GM21619 (cell line): ENCODE measurements around the gene FREY1.

Experiments
- ATAC-seq: cut with Tn5 transposase; IDR thresholded peaks from one replicate; pipeline ENCODE4 v1.9.1; 2021; ENCODE audit not compliant: unreplicated experiment

The FREY1 gene

DNA sequence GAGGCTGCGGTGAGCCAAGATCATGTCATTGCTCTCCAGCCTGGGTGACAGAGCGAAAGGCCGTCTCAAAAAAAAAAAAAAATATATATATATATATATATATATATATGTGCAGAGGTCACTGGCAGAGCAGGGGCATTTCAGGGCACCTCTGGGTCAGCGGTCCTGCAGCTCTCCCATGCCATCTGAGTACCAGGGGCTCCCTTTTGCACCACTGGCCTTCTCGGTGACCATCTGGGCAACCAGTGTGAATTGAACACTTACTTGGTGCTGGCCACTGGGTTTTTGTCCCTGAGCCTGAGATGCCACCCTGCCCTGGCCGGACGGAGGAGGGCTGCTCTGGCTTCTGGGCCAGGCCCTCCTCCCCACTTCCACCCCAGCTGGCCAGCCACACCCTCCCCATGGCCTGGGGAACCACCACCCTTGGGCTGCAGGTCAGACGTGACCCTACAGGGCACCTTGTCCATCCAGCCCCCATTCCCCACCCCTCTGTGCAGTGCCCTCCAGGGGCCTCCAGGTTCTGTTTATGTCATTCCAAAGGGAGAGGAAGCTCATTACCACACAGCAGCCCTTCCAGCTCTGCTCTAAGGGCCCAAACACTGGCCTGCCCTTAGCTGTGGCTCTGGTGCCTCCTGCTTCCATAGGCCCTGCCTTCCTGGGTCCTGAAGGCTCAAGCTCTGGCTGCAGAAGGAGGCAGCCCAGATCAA is 11.4 kb downstream of the FREY1 start:
- no peak for ATAC-seq

DNA sequence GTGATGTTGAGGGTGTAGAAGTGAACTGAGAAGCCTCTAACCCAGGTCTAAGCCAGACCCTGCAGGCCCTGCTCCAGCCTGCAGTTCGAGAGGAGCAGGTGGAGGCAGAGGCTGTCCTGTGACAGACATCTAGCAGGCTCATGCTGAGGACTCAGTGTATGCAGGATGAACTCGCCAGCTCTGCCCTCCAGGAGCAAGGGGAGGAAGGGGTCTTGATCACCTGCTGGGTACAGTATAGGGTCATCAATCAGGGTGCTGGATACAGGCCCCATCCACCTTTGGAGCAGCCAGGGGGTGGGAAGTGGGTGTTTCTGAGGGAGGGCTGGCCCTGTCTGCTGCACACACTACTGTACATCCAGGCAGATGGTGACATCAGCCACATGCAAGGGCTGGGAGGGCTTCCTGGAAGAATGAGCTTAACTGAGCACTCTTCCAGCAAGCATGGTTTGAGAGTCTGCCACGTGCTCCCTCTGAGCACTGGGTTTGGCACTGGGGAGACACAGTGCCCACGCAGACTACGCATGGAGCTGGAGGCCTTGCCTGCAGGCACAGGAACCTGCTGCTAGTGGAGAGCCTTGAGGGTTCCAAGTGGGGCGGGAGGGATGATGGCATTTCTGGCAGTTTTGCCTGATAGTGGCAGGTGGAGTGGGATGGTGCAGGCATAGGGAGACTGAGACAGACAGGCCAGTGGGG is 12.4 kb downstream of the FREY1 start:
- no peak for ATAC-seq

DNA sequence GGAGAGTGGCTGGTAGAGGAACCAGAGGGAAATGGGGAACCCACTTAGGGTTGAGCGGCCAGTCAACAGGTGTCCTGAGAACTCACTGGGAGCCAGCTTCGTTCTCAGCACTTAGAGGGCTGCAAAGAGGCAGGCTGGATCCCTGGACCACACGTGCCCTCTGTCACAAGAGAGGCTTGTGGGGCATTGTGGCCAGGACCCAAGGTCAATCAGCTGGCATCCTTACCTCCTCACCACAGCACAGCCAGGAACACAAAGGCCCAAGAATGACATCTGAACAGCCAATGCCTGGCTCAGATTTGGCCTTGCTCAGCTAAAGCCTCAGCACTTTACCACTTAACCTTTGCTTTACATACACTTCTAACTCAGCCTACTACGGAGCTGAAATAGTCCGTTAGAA is 14.2 kb downstream of the FREY1 start:
- no peak for ATAC-seq

DNA sequence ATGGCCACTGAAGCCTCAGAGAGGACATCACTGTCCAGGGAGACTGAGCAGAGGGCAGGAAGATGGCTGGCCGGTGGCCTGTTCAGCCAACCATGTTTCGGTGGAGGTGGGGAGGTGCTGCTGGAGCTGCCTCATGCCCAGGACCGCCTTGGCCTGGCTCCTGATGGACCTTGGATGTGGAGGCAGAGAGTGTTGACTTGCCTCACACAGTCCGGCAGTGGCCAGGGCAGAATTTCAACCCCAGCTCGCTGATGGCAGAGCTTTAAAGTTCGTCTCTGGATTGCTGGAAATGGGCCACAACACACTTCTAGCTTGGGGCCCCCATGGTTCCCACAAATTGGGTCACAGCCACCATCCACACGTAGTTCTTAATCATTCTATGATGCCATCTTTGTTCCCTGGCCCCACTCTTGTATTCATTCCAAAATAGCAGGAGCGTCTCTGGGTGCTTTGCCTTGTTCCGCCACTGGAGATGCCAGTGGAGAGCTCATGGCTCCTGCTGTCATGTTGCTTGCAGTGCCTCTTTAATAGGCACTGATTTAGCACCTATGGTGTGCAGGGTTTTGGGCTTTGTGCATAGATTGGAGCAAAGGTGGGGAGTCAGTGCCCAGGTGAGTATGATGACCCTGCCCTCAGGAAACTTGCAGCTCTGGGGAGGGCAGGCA is 16.1 kb downstream of the FREY1 start:
- ATAC-seq: no peak

DNA sequence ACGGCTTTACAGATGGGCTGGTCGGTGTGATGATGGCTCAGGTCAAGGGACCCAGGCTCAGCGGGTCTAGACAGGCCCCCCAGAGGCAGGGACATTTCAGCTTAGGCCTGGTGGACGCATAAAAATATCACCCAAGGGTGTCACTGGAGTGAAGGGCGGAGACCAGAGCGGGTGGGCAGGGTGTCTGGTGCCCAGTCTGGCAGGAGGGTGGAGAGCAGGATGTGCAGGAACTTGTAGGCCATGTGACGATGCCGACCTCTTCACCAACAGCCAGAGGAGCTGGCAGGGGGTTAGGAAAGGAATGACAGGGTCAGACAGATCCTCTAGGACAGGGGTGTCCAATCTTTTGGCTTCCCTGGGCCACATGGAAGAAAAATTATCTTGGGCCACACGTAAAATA is 17.1 kb downstream of the FREY1 start:
- ATAC-seq: no peak

DNA sequence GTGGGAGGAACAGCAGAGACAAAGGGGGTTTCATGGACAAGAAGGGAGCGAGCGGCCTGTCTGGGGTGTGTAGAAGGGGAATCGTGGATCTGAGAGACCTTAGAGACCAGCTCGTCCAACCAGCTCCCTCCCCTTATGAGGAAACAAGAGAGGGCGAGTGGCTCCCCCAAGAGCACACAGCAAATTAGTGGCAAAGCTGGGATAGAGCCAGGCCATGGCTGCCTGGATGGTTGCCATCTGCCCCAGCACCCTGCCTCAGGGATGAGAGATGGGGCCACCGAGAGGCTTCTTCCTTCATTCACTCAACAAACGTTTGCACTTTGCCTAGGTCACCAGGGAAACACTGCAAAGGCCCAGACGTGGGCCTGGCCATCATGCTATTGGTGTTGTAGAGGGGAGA is 17.5 kb downstream of the FREY1 start:
- no peak for ATAC-seq

DNA sequence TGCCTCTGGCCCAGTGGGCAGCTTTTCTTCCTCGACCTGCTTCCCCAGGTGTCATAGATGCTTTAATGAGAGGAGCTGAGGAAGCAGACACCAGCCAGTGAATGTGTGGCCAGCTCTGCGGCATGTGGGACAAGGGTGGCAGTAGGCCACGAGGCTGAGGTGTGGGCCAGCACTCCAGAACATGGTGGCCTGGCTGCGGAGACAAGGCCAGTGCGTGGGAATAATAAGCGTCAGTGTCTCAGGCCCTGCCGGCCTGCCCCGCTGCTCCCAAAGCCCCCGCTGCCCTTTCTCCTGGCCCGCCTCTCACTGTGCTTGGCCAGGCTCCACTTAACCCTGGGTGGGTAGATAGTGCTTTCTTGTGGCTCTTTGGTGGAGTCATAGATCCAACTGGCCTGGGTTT is 19.5 kb downstream of the FREY1 start:
- no peak for ATAC-seq

DNA sequence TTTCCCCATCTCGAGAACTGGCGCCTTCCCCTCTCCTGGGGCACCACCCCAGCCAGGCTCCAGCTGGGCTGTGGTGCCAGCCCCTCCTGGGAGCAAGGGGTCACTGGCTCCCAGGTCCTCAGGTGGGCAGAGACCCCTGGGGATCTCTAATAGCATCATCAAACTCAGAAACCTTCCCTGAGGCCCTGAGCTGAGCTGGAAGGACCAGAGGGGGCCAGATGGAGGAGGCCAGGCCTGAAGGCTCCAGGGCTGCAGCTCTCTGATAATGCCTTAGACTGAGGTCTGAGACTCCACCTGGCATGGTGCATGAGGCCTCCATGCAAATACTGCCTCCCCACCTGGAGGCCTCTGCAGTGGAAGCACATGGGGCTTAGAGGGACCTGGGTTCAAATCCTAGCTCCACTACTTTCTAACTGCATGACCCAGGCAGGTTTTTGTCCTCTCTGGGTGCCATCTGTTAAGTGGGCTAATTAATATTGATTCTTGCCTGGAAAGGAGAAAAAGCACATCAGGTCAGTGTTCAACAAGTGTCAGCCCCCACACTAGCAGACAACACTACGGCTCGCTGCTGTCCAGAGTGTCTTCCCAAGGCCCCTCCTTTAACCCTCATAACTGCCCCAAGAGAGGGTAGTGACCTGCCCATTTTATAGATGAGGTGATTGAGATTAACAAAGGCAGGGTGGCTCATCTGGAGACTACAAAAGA is 20.1 kb downstream of the FREY1 start:
- no peak for ATAC-seq

DNA sequence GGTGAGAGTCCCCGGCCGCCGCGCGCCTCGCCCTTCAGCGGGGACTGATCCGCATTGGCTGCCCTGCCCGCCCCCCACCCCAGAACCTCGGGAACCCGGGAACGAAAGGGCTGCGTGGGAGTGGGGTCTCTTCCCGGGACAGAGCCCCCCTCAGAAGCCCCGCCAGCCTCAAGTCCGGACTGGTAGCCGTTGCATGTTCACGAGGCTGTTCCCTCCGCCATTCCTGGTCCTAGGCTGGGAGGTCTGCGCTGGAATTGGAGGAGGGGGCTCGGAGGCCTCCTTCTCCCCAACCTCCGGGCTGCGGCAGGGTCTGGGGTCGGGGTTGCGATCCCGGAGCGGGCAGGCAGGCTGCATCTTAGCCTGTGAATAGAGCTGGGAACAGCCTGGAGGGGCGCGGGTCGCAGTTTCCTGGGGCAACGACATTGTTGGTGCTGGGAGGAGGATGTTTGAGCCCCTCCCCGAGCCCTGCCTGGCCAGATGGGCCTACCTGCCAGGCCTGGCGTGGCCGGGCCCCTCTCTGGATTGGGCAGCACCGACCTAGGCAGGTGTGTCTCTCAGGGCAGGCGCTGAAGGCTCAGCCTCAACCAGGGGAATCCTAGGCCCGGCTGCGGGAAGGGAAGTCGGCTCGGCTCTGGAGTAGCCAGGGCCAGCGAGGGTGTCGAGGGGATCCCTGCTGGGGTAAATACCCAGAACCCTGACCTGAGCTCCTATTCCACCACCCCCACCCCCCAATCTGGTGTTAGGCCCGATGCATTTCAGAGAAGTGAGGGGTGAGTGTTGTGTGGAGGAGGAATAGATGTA is 20.9 kb downstream of the FREY1 start:
- no peak for ATAC-seq

DNA sequence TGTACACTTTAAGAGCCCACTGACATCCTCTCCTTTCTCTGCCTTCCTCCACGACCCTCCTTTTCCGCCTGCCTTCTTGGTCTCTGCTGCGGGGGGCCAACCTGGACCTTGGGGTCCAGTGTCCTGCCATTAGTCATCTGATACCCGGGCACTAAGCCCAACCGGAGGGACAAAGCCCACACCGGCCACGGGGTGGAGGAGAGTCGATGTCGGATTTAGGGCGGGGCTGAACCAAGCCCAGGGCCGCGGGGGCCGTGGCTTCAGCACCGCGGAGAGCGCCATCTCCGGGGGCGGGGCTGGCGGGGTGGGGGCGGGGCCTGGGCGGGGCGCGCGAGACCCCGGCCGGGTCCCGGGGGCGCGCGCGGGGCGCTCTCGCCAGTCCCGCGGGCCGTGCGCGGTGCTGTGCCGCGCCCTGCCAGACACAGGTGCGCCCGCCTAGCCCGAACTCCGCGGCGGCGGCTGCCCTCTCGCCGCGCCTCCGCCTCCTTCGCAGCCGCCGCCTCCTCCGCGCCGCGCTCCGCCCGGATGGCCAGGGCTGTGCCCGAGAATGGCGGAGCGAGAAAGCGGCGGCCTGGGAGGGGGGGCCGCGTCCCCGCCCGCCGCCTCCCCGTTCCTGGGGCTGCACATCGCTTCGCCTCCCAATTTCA is 21.7 kb downstream of the FREY1 start, which contains the start of gene MAPK8IP1:
TSS of gene MAPK8IP1 (plus strand) at position 378 of the 647 bp plus-strand sequence. CDS start at position 548, 170 bp downstream.
- ATAC-seq: no peak

DNA sequence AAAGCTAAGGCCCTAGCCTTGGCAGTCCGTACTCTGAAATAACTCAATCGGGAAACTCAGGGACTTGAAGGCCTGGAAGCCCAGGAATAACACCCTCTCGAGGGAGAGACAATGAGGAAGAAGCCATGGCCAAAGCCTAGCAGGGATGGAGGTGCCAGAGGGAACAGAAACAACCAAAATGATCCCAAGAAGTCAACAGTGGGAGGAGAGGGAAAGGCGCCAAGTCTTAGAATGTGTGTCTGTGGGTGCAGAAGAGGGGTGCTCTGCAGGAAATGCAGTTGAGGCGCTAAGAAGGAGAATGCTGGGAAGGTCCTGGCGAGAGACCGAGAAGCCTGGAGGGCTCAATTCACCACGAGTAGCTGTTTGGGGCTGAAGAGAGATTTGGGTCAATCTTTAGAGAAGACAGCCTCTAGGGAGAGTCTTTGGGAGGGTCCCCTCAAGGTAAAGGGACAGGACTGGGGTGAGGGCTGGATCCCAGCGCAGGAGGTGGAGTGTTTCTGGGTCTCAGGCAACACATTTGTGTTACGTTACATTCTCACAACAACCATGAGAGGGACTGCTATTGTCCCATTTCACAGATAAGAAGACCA is 22.4 kb downstream of the FREY1 start:
- ATAC-seq: no peak

DNA sequence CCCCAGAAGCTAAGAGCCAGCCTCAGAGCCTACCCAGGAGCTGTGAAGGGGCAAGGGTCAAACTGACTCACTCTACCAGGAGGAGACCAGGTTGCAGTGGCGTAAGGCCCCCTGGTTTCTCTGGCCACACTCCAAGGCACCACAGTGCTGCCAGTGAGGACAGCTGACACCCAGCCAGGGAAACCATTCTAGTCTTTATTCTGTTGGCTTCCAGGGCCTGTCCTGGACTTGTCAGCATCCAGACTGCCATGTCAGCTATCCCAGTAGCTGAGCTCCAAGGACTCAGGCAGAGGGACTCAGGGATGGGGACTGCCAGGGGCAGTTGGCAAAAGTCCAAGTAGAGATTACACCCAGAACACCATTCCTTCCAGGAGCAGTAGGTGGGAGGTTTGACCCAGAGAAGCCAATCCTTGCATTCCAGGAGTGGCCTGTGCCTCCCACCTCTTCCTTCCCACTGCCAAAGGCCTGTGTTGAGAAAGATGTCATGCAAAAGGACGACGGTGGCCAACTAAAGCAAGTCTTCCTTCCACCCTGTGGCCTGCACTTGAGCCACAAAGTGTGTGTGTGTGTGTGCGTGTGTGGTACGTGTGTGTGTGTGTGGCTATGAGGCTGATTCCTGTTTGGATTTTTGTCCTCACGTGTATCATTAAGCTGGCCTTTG is 25.2 kb downstream of the FREY1 start:
- no peak for ATAC-seq

DNA sequence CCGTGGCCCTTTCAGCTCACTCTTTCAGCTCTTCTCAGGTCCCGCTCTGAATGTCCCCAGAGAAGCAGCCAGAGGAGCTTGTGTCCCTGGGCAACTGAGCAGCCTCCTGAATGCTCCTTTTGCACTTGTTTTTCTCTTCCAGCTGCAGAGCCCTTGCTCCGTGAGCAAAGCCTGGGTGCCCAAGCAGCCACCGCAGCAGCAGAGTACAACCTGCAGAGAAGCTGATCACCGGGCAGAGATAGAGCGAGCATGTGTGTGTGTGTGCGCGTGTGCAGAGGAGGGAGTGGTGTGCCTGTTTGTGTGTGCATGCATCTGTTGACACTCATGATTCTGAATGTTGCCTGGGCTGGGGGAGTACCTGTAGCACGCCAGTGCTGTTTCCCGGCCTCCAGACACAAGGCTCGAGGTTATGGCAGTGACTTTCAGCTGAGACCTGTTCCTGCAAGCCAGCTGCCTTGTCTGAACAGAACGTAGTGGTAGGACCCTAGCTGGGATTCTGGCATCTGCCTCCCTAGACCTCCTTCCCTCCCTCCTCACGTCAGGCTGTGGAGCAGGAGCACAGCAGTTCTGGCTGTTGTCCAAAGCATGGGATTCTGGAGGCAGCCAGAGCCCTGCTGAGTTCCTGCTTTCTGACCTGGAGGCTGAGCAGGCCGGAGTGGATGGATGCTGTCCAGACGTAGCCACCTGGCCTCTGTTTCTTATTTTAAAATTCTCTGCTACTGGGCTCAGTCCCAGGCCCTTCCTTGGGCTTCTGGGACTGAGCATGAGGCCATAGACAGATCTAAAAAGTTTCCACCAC is 26.1 kb downstream of the FREY1 start:
- no peak for ATAC-seq

DNA sequence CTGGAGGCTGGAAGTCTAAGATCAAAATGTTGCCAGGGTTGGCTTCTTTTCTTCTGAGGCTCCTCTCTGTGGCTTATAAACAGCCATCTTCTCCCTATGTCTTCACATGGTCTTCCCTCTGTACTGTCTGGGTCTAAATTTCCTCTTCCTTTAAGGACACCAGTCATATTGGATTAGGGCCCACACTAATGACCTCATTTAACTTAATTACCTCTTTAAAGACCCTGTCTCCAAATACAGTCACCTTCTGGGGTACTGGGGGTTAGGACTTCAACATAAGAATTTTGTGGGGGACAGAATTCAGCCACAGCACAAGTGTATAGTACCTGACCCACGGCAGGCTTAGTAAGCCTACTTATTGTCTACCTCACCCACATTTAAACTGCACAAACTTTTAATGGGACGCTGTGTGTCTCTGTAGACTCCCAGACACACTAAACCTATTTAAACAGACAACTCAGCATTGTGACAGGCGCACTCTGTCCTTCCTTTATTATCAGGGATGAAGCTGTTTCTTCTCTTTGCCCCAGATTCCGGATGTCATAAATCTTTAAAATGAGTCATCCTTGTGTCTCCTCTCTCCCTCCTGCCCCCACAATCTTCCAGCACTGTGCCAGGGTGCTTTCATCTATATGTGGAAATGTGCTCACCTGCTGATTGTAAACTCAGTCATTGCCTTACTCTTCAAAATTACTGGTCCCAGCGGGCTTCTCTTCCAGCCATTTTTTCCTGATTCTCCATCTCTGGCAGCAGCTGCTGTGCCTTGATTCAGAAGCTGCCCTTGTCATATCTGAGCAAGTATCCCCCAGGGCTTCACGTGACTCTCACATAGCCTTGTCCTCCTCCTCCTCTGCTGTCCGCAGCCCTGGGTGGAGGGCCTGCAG is 27.0 kb downstream of the FREY1 start:
- ATAC-seq: no peak

DNA sequence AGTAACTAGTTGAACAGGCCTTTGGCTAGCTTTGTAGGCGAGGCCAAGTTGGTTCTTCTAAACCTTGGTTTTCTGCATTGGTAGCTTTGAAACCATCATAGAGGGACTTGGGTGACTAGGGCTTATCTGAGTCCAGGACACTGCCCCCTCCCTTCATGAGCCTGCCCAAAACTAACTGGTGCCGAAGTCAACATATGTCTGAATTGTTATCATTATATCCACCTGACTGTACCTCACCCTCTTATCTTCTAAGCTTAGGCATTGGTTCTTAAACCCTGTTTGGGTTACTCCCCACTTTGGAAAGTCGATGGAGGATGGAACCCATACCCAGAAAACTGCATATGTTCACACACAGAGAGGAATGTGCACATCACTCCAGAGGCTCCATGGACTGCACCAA is 29.2 kb downstream of the FREY1 start:
- ATAC-seq: no peak

DNA sequence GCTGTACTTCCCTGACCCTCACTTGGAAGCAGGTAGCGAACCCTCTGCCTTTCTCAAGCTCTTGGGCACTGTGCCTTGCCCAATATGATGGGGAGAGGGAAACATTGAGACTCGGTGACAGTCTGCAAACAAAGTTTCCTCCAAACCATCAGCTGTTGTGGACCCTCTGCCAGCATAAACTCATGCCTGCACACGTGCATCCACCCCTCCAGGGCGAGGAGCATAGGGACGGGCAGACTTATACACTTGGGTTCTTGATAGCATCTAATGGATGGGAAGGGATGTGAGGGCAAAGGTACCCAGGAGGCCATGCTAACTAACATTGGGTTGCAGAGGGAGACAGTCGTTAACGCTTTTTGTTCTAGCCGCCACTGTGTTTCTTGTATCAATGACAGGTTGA is 29.9 kb downstream of the FREY1 start:
- no peak for ATAC-seq

DNA sequence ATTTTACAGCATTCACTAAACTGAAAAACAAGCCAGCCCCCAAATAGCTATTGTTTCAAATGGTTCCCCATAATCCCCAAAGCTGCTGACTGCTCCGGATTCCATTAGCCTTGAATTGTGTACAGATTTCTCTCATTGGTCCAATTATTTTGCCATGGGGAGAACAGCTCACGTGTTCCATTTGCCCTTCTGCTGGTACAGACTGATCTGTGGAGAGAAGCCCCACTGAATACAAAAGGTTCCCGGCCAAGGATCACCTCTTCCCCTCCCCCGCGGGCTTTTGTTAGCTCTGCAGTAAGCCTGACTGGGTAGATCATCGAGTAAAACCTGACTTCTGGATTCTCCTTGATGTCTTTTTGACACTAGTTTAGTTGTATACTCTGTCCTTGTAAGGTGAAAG is 30.7 kb downstream of the FREY1 start:
- no peak for ATAC-seq
